RWPE1 (cell line): Measurements from ENCODE around the gene CUTA.
"Not testable (repeated sequence)": the region's sequence is repeated elsewhere in the genome, so short reads cannot be mapped to it uniquely, and the experiment has no call there.

ENCODE experiments used
- CTCF ChIA-PET: fragments of 350-600 bp; sonication (Branson Sonifier 250); formaldehyde crosslinking; extraction: SDS; loops from one replicate; lab custom pipeline; 2021; lab: Yijun Ruan, JAX
- POLR2A ChIA-PET: fragments of 400-600 bp; formaldehyde crosslinking; extraction: SDS; loops from one replicate; lab custom pipeline; 2020; ENCODE audit warnings: antibody characterized with exemption; ENCODE audit not compliant: low non-redundant PET; lab: Yijun Ruan, JAX
- DNase-seq: peaks from one replicate; pipeline ENCODE4 v3.0.0; 2012; ENCODE audit warnings: low spot score
- H3K27ac ChIP-seq: fragments of 450-650 bp; 2 replicates; pipeline ENCODE4 v1.5.1; 2017
- TF ChIP-seq, protein P1 (sequence below): fragments of 450-650 bp; conservative IDR thresholded peaks from 2 replicates; pipeline ENCODE4 v1.5.1; 2017; ENCODE audit warnings: low read depth, mild to moderate bottlenecking

Gene CUTA

DNA sequence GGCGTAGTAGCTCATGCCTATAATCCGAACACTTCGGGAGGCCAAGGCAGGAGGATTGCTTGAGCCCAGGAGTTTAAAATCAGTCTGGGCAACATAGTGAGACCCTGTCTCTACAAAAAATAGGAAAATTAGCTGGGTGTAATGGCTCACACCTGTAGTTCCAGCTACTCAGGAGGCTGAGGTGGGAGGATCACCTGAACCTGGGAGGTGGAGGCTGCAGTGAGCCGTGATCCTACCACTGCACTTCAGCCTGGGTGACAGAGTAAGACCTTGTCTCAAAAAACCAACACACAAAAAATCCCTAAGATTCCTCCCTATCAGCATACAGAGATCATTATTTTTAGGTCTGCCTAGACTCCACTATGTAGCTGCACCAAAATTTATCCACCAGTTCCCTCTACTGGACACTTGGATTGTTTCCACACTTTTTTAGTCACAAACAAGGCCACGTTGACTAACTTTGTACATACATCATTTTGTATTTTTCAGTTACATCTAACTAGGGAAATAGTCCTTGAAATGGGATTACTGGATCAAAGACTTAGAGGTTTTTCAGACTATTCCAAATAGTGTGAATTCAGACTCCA is 10.7 kb downstream of the CUTA start:
- ChIA-PET POLR2A (no interaction called here), CTCF (interaction anchor here (0.6 to 1.0 kb wide), 4 partner anchors 15 to 1744 kb away, joined by 3 read pairs; partner anchors contain the start of gene B3GALT4)
- DNase-seq = no peak

DNA sequence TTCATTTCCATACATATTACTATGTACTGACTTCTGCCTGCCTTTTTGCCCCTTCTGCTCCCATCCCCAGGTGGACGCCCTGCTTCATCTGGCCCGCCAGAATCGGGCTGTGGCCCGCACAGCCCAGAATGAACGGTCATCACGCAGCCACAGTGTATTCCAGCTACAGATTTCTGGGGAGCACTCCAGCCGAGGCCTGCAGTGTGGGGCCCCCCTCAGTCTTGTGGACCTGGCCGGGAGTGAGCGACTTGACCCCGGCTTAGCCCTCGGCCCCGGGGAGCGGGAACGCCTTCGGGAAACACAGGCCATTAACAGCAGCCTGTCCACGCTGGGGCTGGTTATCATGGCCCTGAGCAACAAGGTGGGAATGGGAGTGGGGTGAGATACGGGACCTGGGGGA is 11.8 kb downstream of the CUTA start:
- ChIA-PET POLR2A (no interaction called here), CTCF (no interaction called here)
- no peak for DNase-seq
- H3K27ac ChIP-seq = peak overlapping the region; percentile 46
- TF ChIP-seq, protein P1, sequence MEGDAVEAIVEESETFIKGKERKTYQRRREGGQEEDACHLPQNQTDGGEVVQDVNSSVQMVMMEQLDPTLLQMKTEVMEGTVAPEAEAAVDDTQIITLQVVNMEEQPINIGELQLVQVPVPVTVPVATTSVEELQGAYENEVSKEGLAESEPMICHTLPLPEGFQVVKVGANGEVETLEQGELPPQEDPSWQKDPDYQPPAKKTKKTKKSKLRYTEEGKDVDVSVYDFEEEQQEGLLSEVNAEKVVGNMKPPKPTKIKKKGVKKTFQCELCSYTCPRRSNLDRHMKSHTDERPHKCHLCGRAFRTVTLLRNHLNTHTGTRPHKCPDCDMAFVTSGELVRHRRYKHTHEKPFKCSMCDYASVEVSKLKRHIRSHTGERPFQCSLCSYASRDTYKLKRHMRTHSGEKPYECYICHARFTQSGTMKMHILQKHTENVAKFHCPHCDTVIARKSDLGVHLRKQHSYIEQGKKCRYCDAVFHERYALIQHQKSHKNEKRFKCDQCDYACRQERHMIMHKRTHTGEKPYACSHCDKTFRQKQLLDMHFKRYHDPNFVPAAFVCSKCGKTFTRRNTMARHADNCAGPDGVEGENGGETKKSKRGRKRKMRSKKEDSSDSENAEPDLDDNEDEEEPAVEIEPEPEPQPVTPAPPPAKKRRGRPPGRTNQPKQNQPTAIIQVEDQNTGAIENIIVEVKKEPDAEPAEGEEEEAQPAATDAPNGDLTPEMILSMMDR = no peak

More for the DNA sequence above, 10.7 kb downstream of the CUTA start:
- peak overlapping the region; percentile 46 for H3K27ac ChIP-seq
- TF ChIP-seq, protein P1 = no peak

DNA sequence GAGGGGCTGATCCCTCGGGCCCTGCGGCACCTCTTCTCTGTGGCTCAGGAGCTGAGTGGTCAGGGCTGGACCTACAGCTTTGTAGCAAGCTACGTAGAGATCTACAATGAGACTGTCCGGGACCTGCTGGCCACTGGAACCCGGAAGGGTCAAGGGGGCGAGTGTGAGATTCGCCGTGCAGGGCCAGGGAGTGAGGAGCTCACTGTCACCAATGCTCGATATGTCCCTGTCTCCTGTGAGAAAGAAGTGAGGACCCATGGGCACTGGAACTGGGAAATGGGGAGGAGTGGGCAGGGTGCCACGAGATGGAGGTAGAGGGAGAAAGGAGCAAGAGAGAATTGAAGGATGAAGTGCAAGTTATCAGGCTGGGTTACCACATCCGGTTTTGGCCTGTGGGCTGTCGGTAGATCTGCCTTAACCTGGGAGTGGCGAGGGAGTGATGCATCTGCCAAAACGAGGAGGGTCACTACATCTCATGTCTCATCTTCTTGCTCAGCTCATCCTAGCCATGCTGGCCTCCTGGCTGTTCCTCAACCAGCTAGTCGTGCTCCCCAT is 12.4 kb downstream of the CUTA start:
- ChIA-PET POLR2A (no interaction called here), CTCF (no interaction called here)
- H3K27ac ChIP-seq = peak overlapping the region; percentile 46
- no peak for DNase-seq
- TF ChIP-seq, protein P1 = no peak

DNA sequence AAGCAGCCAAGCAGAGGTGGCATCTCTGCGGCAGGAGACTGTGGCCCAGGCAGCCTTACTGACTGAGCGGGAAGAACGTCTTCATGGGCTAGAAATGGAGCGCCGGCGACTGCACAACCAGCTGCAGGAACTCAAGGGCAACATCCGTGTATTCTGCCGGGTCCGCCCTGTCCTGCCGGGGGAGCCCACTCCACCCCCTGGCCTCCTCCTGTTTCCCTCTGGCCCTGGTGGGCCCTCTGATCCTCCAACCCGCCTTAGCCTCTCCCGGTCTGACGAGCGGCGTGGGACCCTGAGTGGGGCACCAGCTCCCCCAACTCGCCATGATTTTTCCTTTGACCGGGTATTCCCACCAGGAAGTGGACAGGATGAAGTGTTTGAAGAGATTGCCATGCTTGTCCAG is 13.0 kb downstream of the CUTA start:
- CTCF ChIA-PET = no interaction called here
- DNase-seq = no peak
- TF ChIP-seq, protein P1 = no peak
- H3K27ac ChIP-seq = peak overlapping the region; percentile 46
- POLR2A ChIA-PET = no interaction called here

DNA sequence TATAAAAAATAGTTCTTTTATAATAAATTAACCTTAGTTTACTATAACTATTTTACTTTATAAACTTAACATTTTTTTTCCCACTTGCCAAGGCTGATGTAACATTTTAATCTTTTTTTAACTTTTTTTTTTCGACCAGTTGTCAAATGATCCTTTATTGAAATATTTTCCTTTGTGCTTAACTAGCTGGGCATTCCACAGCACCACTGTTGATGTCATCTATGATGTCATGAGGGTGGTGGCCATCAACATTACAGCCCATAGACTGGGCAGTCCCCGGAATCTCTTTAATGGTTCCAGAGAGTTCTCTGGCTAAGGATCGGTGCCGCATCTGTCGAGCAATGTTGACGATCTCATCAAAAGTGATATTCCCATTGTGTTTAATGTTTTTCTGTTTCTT is 18.0 kb downstream of the CUTA start:
- POLR2A ChIA-PET, DNase-seq, H3K27ac ChIP-seq: not testable (repeated sequence)
- CTCF ChIA-PET = interaction anchor here (0.7 kb wide), 1 partner anchor 8 kb away, joined by 4 read pairs; the partner anchor contains the start of gene KIFC1

DNA sequence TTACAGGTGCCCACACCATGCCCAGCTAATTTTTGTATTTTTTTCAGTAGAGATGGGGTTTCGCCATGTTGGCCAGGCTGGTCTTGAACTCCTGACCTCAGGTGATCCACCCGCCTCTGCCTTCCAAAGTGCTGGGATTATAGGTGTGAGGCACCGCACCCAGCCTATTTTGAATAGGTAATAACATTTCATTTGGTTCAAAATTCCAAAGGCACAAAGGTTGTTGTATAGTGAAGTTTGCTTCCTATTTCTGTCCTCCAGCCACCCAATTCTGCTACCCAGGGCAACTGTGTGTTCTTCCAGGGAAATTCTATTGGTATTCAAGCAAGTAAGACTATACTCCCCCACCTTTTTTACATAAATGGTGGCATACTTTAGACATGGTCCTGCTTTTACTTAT is 19.3 kb downstream of the CUTA start:
- POLR2A ChIA-PET, CTCF ChIA-PET, DNase-seq: not testable (repeated sequence)
- H3K27ac ChIP-seq = peak overlapping the region; percentile 43

DNA sequence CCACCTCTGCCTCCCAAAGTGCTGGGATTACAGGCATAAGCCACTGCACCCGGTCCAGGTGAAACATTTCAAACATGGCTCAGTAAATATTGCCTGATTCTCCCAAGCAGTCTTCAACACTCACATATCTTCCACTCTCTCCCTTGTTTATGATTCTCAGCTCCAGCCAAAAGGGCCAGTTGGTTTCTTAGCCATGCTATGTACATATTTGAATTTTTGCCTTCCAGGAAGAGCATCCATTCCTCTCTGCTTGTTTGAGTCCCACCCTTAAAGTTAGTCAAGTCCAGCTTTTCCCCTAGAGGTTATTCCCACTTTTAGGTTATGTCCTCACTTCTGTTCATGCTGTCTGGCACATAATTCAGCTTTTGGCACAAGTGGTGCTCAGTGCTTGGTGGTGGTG is 20.4 kb downstream of the CUTA start:
- peak overlapping the region; percentile 43; the same call in 1 of the 2 replicates for H3K27ac ChIP-seq
- ChIA-PET CTCF (interaction anchor here (0.5 kb wide), 1 partner anchor 444 kb away, joined by 4 read pairs; no protein-coding TSS in a partner anchor), POLR2A (no interaction called here)
- TF ChIP-seq, protein P1 = no peak
- DNase-seq = no peak
